Measurements from ENCODE around the gene VSIG4. TPM values are rescaled to one million over a fixed set of nuclear protein-coding genes. Genes with fewer than 3 reads are reported as not detected.

Gene VSIG4
- total RNA-seq, 1 experiment from 2014 or later: not detected

DNA sequence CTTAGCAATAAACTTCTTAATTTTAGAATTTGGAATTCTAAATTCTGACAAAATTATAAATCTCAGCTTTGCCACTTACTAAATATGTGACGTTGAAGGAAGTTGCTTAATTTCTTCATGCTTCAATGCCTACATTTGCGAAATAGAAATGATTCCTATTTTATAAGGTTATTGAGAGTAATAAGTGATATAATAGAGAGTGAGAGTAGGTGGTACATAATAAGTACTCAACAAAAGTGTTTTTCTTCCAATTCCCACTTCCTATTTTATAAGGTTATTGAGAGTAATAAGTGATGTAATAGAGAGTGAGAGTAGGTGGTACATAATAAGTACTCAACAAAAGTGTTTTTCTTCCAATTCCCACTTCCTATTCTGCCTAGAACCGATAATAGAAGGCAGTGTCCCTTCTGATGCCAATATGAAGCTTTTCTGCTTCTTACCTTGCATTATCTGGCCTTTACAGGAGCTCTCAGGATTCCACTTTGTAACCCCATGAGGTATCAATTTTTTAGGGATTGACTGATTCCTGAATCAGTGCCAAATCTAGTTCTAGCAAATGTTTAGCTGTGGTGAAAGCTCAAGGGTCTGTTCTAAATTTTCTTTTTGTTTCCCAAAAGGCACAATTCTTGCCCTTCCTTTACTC is 31.4 kb downstream of the VSIG4 start:
- DNase-seq (ENCODE audit: low read depth): no peak

DNA sequence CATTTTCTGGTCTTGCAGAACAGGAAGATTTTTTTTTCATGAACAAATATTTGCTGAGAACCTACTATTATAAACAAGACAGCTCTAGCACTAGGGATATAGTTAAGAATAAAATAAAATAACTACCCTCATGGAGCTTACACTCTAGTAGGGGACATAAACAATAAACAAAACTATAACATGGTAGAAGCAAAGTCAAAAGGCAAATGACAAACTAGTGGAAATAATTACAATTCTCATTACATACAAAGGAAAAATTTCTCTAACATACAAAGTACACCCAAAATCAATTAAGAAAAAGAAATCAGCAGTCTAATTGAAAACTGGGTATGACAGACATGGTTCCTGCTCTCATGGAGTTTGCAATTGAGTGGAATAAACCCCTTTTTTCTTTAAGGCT is 32.0 kb downstream of the VSIG4 start:
- DNase-seq (ENCODE audit: low read depth): no peak

DNA sequence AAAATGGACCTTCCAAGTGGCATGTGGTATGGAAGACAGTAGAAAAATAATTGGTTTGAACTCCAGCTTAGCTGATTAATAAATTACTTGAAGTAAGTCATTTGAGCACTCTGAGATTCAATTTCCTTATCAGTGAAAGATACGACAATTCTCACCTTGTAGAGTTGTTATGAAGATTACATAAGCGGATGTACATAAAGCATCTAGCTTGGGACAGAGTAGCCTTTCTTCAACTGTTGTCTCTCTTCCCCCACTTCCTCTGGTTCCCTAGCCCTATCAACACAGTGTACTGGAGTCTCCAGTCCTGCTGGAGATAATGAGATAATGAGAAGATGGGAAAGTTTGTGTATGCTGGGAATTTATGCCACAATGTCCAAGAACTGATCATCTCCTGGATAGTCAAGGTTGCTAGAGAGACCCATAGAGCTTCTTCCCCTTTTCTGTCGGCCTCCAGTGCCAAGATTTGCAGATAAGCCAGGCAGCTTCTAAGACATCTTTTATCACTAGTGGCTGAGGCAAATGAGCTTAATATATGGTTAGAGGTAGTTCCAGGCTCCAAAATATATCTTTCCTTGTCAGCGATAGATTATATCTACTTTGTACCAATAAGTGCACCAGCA is 33.9 kb downstream of the VSIG4 start:
- no peak for DNase-seq (ENCODE audit: low read depth)

DNA sequence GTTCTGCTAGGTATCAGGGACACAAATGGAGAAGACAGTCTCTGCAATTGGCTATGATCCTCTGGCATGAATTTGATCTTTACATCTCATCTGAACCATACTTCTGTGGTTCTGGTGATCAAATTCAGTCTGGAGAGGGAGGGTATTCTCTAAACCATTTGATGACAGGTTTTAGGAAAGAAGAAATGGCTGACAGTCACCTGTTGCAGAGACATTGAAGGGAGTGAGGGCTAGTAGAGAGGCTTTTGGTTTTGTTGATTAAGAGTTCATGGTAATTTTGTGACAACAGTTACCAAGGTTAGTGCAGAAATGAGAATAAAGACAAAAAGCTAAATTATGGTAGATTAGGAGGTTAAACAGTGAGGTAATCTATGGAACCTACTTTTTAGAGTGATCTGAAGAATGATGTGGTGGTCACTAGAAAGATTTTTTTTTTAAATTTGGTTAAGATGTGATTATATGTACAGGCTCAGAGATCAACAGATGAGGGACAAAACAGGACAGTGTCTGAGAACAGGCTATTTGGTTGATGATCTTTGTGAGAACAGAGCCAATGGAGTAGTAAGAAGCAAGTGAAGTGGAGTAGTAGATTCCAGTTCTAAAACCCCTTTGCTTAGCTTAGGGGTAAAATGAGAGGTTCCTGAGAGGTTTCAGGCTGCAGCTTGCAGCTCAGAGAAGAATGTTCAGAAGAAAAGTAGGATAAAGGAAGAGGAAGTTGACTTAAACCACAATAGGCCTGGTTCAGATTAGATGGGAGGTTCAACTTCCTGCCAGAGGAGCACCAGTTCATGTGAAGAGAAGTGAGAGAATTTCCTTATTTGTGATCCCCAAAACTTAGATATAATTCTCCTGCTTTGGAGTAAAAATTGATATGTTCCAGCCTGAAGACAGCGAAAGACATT is 34.7 kb downstream of the VSIG4 start:
- DNase-seq (ENCODE audit: low read depth): no peak

DNA sequence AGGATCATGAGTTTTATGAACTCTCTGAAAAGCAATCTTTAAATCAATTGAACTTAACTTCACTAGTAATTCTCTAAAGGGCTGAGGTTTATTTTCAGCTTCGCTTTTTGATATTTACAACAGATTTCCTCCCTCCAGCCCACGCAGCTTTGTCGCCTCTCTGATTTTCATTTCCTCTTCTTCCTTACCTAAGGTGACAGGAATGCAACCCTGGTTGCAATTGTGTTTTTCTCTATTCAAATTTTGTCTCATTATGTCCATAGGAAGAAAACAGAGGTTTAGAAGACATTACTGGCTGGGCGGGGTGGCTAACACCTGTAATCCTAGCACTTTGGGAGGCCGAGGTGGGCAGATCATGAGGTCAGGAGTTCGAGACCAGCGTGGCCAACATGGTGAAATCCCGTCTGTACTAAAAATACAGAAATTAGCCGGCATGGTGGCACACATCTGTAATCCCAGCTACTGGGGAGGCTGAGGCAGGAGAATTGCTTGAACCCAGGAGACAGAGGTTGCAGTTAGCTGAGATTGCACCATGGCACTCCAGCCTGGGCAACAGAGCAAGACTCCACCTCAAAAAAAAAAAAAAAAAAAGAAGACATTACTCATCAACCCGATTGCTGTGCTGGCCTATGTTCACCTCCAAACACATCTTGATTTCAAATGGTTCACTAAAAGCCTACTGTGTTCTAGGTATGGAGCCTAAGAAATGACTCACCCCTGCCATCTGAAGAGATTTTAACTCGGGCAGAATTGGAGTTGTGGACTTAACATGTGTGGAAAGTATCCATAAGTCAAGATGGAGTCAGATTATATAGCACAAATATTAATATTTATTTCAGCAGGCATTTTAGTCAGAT is 36.8 kb downstream of the VSIG4 start:
- DNase-seq (ENCODE audit: low read depth): no peak

DNA sequence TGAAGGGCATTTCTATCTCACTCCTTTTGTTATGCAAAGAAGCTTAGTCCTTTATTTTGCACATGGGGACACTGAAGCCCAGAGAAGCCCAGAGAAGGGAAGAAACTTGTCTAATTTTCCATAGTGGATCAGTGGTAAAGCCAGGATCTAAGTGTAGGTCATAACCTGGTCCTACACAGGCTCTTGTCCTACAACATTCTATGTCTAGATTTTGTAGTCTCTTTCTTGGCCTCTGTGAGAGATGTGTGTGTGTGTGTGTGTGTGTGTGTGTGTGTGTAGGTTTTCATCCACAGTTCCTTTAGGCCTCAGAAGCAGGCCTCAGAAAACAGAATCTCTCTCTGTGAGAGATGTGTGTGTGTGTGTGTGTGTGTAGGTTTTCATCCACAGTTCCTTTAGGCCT is 38.3 kb downstream of the VSIG4 start:
- no peak for DNase-seq (ENCODE audit: low read depth)

DNA sequence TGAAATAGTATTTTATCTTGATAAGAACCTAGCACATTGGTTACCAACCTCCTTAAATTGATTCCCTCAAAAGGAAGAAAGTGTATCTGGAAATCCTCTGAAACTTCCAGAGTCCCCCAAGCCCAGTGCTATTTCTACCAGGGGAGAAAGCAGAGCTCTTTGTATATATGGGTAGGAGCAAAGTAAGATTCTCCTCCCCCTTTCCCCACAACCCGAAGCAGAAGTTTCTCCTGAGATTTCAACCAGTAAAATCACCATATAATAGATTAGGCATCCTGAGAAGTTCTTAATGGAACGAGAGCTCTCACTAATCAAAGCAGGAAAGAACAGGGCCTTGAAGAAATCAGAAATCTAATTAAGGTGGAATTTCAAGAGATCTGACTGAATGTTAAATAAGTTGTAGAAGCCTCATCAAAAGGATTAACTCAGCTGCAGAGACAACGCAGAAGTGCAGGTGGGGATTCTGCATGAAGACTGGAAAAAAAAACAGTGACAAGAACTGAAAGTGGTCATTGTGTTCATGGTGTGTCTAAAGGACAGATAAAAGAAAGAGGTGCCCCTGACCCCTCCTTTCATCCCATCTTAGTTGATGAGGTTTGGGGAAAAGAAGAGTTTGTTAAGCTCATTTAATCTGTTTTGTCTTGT is 39.1 kb downstream of the VSIG4 start:
- DNase-seq (ENCODE audit: low read depth): no peak

DNA sequence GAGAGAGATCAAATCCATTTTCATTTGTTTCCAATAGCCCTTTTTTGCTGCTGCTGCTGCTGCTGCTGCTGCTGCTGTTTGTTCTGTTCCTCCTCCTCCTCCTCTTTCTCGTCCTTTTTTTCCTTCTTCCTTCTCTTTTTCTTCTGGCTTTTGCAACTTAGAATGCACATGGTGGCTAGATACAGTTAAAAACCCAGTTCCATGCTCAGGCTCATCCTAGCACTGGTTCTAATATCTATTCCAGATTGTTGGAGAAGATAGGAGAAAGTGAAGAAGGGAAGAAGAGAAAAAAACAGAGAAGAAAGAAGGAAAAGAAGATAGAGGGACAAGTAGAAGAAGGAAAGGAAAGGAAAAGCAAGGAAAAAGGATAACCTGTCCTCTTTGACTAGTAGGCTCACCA is 39.7 kb downstream of the VSIG4 start:
- no peak for DNase-seq (ENCODE audit: low read depth)

DNA sequence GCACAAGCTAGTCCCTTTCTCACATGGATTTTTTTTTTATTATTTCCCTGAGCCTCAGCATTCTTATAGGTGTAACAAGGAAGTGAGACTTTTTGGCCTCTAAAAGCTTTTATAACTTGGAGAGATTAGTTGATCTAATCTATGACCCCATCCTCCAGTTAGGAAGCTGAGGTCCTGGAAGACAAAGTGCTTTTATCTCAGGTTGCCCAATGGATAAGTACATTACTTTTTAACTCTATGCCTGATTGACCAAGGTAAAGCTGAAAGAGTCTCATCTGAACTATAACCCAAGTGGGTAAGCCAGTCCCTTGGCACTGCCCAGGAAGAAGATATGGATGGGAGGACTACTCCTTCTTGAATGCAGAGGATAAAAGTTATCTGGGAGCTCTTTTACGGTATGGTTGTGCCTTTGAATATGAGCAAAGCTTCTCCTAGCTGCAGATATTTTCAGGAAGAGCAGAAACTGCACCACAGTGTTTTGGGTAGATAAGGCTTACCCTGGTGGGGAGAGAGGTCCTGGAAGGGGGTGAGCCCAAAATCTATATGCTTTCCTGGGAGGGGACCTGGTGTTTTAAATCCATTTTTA is 40.2 kb downstream of the VSIG4 start:
- DNase-seq (ENCODE audit: low read depth): no peak

DNA sequence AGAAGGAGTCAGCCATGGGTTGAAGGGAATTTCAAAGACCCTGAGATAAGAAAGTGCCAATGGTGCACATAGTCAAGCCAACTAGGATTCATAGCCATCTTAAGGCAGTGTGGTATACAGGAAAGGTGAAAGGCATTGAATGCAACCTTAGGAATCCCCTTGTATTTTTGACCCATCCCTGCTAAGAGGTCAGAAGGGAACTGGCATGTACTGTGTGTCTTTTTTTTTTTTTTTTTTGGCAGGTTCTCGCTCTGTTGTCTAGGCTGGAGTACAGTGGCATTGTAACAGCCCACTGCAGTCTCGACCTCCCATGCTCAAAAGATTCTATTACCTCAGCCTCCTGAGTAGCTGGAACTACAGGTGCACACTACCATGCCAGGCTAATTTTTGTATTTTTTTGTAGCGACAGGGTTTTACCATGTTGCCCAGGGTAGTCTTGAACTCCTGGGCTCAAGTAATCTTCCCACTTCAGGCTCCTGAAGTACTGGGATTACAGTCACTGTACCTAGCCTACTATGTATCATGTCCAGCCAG is 40.8 kb downstream of the VSIG4 start:
- no peak for DNase-seq (ENCODE audit: low read depth)

DNA sequence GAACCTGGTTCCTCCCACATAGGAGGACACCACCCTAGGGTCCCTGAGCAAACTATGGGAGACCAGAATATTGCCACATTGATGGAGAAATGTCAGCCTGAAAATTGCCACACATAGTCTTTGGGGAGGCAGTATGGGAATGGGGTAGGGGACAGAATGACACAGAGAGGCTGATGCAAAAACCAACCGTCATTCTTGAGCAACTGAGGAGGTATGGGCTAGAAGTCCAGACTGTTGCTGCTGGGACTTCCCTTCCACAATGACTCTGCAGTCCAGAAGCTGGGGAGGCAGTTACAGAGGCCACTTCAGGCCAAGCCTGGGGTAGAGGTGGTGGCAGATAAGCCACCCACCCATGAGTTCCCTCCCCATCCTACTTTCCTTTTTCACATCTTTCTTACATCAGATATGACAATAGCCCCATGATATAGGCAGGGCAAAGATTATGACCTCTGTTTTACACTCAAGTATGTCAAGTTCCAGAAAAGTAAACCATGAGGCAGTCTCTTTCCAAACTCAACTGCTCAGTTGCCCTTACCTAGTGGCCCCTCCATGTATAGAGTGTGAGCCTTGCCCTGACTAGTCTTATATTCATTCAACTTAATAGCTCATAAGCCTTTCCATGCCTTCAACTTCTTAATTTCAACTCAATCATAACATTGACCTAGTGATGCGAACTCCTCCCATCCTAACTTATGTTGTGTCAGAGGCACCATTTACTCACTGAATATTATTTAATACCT is 41.7 kb downstream of the VSIG4 start:
- no peak for DNase-seq (ENCODE audit: low read depth)

DNA sequence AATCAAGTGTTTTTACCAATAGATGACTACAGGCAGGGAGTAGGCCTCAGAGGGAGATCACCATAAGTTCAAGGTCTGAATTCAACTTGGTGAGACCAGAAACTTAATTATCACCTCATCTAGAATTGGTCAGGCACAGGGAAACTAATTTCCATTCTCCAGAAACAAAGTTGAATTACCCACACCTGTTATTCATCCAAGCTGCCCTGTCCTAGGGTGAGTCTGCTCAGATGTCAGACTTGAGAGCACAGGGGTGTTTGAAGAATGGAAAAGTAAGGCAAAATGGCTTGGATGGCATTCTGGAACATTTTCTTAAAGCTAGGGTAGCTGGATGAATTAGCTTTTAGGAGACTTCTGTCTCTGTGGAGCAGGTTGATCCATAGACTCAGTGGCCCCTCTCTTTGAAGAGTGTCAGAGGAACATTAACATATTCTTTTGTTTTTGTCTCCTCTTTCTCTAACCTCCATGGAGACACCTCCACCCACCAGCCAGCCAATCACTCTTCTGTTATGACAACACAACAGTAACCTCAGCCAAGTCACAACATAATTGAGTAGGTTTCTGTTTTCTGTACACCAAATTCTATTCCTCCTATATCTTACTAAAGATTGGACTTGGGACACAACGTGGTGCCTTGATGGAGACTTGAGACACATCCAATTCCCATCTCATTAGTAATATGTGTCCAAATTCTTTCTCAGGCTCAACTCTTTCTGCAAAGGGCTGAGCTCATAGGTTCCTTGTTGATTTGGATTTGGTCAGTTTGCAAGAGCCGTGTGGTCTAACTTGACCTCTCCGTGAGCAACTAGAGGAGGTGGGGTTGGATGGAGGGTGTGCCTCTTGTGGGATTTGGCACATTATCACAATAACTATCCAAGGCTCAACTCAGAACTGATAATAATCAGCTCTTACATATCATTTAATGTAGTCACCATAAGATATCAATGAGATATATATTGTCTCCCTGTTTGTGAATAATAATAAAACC is 45.1 kb downstream of the VSIG4 start:
- no peak for DNase-seq (ENCODE audit: low read depth)

DNA sequence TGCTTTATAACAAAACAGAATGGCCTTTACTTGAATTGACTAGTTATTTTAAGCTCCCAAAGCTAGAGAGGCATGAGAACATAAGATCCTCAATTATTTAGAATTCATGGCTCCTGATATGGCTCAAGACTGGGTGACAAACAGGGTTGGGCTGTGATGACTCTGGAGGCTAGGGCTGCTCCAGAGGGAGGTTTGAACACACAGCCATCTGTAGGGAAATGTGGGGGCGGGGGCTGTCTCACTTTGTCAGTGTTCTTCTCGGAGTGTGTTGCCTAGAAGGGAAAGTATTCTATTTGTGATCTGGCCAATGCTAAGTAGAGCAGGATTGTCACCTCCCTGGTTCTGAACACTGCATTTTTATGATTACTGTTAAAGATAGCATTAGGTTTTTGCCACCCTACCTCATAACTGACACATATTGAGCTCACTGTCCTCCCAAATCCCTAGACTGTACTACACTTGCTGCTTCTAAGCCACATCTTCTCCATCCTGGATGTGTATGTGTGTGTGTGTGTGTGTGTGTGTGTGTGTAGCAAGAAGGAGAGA is 45.9 kb downstream of the VSIG4 start:
- no peak for DNase-seq (ENCODE audit: low read depth)

DNA sequence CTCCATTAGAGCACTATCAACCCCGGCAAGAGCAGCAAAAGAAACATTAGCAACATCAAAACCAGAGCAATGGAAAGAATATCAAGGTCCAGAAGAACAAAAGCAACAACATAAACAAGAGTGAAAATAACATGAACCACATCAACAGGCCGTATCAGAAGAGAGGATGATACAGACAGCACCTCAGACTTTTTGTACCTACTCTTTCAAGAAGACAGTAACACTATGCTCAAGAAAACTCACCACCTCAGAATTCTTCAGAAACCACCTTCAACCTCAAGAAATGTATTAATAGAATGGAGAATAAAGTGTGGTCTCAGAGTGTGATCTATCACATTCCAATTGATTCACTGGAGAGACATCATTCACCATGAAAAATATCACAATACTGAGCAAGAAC is 46.5 kb downstream of the VSIG4 start:
- no peak for DNase-seq (ENCODE audit: low read depth)

DNA sequence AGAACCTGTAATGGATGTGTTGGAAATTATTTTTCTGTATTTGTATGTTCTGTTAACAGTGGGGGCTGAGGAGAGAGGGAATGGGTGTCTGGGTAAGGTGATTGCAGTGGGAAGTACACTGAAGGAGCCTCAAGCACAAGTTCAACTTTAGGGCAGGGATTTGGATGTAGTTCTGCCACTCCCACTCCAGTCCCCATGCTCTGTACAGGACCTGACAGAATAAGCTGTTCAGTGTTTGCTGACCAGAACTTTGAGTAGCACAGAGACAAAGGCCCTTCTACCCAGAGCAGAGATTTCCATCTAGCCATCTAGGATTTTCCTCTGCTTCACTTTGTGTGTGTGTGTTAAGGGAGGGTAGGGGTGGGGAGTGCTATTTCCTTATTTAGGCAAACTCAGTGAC is 49.2 kb downstream of the VSIG4 start:
- no peak for DNase-seq (ENCODE audit: low read depth)

DNA sequence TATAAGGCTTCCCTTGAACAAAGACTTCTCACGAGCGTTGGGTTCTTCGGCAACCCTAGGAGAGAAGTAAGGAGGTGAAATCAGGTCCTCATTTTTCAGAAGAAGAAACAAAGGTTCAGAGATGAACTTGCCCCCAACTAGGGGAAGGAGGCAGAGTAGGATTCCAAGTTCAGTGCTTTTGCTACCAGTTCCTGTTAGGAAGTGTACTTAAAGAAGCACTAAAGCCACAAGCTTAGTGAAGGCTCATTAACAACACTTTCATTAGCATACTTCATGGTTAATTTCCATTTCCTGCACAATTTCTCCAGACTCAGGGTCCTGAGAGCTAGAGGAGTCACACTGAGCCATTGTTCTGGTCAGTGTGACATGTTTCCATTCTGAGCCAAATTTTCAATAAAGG is 52.1 kb downstream of the VSIG4 start:
- no peak for DNase-seq (ENCODE audit: low read depth)

DNA sequence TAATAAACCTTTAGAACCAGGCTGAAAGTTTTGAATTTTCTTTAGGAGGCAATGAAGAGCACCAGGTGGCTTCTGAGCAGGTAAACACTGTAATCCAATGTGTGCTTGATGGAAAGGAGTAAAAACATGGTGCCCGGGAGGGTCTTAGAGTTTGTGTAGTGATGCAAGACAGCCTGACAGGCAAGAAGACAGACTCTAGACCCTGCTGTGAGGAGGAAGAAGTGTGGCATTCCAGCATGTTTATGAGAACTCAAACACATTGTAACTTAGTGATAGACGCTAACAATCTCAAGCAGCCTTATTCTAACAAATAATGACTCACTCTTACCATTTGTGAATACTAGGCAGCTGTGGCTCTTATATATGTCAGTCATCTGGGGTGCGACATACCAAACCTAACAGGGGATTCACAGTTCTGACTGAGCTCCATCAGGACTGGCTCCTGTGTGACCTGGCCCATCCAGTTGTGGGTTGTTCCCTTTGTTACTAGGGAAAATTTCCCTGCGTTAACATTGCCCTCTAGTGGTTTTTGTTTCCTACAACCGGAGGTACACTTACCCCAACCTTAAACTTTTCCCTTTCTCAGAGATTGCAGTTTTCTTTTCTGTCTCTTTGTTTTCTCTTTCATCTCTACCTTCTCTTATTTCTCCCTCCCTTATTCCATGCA is 53.8 kb downstream of the VSIG4 start:
- DNase-seq (ENCODE audit: low read depth): peak; percentile 63

DNA sequence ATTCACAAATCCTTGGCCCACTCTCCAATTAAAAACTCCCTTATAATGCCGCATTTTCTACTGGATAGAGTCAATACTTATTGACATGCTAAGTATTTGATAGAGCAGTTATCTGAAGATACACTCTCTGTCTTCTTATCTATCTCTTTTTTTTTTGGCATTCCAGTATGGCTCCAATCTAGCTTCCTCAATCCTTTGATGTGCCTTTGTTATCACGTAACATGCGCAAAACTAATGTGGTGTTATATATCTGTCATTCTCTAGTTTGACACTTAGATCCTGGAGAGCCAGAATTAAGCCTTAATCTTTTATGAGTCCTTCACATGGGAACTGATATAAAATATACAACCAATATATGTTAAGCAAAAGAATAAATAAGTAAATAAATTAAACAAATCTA is 54.7 kb downstream of the VSIG4 start:
- DNase-seq (ENCODE audit: low read depth): no peak
